Kidney capillary endothelial cell (primary cell): ENCODE measurements around the gene RCSD1.
"Not testable (repeated sequence)": the region's sequence is repeated elsewhere in the genome, so short reads cannot be mapped to it uniquely, and the experiment has no call there.

Experiments used
- DNase-seq: peaks from one replicate; pipeline ENCODE4 v3.0.0-alpha.2; 2018; ENCODE audit warnings: low spot score

The RCSD1 gene

DNA sequence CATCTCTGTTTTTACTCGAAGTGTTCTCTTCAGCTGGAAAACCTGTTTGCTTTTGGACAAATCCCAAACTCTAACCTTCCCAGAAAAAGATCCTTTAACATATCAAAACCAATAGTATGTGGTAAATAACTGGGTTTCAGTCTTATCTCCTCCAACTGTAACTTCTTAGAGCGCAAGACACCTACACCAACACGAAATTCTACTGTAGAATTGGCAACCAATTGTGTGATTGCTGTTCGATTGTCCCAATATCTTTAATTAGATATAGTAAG lies 85.9 kb downstream of the RCSD1 start:
- DNase-seq = peak; percentile 29

DNA sequence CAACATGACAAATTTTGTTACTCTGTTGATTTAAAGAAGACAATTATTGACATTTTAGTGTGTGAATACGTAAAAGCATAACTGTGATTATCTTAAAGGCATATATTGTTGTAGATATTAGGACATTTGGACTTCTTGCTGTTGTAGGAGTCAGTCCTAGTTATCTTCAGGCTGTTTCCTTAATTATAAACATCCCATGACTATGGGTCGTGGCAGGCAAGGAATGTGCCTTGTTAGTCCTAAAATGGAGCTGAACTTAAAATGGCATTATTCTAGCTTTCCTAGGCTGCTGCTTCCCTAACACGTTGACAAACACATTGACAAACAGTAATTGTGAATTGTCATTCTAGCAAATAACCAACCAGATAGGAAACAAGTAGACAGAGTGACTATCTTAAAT lies 87.3 kb downstream of the RCSD1 start:
- no peak for DNase-seq

DNA sequence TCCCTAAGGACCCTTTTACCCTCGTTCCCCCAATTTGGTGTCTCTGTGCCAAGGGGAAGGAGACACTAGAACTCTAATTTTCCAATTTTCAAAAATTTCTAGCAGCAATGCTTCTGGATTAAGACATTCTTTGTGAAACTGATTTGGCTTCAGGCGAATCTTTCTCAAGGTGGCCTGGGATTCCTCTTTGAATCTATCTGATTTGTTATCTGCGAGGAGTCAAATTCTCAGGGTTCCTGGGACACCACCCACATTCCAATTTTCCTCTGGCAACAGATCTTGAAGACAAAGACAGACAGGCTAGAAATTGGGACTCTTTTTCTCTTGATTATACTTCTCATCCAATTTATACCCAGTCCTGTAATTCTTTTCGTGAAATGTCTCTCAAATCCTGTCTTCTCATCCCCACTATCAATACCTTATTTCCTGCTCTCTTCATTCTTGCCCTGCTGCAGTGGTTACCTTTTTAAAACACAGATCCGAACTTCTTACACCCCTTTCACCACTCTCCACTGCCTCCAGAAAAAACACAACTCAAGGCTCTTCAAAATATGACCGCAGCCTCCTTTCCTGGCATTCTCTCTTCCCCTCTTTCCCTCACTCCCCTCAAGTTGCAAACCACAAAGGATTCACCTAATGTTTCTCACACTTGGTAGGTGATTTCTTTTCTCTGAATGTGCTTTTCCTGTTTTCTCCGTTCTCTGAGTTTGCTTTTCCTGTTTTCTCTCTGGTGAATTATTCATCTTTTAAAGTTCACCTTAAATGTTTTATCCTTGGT lies 89.1 kb downstream of the RCSD1 start:
- DNase-seq = no peak

DNA sequence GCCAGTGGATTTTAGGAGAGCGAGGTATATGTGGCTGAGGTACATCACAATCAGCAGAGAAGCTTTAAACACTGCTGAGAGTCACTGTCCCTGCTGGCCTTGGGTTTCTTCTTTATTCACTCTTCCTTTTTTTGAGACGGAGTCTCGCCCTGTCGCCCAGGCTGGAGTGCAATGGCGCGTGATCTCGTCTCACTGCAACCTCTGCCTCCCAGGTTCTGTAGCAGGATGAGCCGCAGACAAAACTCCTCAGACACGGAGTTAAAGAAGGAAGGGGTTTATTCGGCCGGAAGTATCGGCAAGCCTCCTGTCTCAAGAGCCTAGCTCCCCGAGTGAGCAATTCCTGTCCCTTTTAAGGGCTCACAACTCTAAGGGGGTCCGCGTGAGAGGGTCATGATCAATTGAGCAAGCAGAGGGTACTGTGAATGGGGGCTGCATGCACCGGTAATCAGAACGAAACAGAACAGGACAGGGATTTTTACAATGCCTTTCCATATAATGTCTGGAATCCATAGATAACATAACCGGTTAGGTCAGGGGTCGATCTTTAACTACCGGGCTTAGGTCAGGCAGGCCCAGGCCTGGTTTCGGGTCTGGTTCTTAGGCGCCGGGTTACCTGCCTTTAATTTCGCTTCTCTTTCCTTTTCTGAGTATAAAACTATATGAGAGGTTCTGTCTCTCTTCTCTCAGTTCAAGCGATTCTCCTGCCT lies 89.8 kb downstream of the RCSD1 start:
- DNase-seq = not testable (repeated sequence)

DNA sequence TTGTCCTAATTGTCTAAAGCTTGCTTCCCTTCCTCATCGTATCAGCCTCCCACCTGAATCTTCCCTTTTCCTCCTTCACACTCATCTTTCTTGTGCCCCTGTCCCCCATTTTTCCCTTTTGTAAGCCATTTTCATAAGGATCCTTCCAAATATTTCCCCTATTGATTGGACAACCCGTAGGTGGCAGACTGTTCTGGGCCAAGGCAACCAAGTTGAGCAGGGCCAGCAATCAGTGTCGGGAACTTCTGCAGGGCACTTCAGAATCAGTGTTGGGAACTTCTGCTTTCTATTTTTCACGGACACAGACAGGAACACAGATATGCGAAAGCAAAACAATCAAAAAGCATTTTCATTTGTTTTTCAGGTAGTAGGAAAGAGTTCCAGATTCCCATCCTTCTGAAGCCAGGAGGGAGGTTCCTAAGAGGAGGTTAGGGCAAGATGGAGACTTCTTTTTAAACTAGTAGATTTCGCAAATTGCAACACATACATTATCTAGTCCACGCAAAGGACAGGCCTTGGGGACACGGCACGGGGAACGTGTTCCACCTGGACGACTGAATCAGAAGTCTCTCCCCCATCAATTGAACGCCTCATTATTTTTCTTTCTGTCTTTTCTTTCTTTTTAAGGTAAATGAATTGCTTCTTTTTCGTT lies 91.1 kb downstream of the RCSD1 start:
- DNase-seq = peak; percentile 51

DNA sequence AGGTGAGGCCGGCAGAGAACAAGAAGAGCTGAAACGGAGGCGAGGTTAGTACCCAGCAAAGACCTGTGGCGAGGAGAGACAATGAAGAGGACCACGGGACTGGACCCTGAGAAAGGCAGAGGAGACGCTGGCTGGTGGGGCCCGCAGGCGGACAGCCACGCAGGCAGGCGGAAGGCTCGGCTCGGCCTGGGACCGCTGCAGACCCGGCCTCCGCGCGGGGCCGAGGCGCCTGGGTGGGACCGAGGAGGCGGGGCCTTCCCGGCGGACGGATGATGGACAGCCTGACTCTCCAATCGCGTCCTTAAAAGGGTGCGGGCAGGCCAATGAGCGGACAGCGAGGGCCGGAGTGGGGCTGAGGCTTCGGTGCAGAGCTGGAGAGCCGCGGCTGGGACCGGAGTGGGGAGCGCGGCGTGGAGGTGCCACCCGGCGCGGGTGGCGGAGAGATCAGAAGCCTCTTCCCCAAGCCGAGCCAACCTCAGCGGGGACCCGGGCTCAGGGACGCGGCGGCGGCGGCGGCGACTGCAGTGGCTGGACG lies 91.7 kb downstream of the RCSD1 start, which contains the start of gene MPZL1:
TSS of gene MPZL1 (plus strand) at position 366 of the 535 bp plus-strand sequence. CDS start 170 bp downstream, outside the sequence.
- peak; percentile 91 for DNase-seq

DNA sequence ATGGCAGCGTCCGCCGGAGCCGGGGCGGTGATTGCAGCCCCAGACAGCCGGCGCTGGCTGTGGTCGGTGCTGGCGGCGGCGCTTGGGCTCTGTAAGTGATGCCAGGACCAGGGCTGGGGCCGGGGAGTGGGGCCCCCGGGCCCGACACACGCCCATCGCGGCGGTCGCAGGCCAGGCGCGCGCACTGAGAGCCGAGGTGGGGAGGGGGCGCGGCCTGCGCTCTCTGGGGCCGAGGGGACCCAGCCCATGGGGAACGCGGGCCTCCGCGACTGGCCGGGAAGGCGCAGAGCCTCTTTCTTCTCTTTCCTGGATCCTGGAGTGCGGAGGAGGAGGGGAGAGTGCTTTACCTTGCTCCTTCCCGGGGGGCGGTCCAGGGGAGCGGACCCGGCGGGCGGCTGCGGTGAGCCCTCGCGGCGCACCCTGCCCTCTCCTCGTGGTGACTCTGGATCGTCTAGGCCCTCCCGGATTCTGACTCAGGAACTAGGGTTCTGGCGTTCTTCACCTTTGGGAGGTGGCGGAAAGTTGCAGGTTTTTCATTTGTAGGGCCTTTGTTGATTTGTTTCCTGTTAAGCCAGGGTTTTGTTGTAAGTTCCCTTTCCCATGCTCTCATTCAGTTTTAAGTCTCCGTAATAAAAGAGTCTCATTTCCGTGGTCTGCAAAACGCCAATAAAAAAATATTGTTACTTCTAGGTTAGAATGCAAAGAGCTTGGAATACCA lies 92.3 kb downstream of the RCSD1 start:
- peak; percentile 29 for DNase-seq

DNA sequence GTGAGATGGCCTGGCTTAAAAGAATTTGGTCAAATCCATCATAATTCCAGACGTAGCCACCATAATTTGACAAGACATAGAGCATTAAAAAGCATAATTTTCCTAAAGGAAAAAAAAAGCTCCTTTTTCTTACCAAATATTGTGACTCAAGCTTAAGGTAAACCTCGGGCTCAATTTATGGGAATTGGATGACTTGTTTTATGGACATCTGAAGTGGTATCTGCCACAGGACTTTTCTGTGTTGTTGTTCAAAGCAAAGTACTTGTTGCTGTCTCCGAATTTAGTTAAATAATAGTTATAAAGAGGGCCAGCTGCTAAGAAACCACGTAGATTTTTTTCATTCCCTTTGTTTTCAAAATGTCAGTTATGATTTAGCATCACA lies 92.8 kb downstream of the RCSD1 start:
- no peak for DNase-seq

DNA sequence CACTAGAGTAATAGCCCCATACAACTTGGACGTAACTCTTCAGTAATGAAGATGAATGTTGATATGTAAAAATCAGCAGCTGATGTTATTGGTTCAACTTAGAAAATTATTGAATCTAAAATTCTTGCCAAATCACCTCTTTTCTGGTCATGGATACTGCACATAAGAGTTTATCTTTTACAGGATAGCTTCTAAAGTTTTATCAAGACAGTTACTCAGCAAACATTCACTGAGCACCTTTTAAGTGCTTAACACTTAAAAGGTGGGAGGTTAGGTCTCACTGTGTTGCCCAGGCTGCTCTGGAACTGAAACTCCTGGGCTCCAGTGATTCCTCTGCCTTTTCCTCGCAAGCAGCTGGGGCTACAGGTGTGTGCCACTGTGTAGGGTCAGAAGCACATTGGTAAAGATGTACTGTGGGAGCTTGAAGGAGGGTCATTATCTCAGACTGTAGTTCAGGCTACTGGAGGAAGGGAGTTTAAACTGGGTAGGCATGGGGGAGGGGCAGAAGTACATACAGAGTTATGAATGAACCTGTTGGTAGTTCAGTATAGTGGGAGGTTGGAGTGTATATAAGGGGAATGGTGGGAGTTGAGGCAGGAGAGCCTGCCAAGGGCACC lies 93.8 kb downstream of the RCSD1 start:
- no peak for DNase-seq

DNA sequence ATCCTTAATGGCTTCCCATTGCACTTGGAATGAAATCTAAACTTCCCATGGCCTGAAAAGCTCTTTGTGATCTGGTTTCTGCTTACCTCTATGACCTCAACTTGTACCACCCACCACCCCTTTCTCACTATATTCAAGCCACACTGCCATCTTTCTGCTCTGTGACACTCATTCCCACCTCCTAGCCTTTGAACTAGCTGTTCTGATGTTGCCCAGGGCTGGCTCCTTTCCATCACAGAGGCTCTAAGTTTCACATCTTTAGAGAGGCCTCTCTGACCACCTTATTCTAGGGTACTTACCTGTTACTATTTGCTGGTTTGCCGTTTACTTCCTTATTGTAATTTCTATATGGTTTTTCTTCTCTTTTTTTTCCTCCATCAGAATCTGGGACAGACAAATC lies 96.0 kb downstream of the RCSD1 start:
- DNase-seq = no peak

DNA sequence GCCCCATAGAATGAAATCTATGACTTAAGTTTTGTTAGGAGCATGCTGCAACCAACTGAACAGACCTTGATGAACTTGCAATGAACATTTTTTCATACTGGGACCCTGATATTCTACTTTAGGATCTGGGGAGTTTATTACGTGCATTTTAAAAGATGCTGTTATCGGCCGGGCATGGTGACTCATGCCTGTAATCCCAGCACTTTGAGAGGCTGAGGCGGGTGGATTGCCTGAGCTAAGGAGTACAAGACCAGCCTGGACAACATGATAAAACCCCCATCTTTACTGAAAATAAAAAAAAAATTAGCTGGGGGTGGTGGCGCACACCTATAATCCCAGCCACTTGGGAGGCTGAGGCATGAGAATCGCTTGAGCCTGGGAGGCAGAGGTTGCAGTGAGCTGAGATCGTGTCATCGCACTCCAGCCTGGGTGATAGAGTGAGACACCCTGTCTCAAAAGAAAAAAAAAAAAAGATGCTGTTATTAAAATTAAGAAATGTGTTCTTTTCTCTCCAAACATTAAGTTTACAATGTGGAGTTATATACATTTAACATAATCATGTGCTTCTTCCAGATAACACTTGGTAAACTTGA lies 98.9 kb downstream of the RCSD1 start:
- no peak for DNase-seq

DNA sequence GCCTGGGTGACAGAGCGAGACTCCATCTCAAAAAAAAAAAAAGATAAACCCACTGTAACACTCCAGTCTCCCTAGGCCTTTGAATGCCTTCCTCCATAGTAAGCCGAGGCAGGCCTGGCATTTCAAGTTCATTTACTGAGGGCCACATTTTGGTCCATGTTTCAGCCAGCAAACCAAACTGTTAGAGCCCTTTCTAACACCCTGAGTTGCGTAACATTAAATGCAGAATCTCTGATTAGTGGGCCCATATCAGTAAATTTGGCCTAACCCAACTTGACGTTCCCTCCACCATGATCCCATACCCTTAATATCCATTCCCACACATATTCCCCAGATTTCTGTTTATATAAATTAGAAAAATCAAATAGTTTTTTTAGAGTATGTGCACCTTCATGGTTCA lies 104.2 kb downstream of the RCSD1 start:
- no peak for DNase-seq

DNA sequence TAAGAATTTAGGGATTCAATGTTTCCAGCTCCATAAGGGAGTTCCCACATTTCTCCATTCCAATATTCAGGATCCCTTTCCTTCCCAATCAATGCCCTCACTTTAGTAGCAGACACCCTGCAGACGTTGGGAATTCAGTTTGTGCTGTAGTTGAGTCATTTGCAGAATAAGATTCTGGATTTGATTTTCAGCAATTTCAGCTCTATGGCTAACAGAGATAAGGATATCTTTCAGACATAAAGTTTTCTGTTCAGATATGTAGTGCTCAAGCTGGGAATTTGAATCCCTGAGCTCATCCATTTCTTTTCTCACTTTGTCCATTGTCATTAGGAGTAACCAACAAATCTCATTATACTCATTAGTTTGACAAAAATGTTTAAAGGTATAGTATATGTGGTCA lies 104.8 kb downstream of the RCSD1 start:
- DNase-seq = no peak

DNA sequence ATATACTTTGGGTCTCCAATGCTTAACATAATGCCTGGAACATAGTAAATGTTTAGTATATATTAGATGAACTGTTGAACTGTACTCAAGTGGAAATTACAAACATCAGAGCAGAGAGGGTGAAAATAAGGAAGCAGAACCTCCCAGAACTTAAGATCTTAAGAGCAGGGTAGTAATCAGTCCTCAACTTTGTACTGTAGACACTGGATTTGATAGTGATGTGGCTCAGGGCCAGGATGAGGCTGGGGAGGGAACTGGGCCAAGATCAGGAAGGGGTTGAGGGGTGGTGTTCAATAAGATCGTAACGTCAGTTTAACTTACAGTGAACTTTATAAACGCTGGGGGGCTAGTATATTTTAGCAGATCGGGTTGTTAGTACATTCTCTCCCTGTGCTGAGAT lies 107.1 kb downstream of the RCSD1 start:
- DNase-seq = no peak

DNA sequence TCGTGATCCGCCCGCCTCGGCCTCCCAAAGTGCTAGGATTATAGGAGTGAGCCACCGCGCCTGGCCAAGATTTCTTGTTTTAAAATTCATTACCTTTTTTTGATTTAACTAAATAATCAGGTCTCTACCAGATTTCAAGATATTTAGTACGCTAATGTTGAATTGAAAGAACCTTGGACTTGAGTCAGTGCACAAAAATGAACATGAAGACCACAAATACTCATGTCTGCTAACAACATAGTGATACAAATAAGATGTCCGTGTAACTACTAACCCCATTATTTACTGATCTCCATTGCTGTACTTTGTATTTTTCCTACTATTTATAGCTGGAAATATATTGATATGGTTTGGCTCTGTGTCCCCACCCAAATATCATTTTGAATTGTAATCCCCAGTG lies 108.1 kb downstream of the RCSD1 start:
- DNase-seq = no peak

DNA sequence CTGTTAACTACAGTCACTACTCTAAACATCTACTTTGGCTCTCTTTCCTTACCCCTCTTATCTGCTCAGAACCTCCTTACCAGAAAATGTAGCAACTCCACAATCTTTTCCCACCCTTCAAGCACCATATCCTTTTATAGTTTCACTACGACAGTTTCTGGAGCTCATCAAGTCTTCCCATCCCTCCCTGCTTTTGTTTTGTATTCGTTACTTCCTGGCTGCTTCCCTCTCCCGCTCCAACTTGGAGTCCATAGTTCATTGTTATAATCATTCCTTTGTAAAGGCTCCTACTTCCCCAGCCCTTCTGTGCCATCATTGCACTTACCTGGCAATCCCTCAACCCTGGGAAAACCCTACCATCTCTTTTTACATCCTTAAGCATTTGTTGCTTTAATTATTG lies 109.7 kb downstream of the RCSD1 start:
- no peak for DNase-seq

DNA sequence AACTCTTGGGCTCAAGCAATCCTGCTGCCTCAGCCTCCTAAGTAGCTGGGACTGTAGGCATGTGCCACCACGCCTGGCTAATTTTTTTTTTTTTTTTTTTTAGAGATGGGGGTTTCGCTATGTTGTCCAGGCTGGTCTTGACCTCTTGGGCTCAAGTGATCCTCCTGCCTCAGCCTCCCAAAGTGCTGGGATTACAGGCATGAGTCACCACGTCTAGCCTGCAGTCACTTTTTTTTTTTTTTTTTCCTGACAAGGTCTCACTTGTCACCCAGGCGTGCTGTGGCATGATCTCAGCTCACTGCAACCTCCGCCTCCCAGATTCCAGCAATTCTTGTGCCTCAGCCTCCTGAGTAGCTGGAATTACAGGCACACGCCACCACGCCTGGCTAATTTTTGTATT lies 111.1 kb downstream of the RCSD1 start:
- not testable (repeated sequence) for DNase-seq

DNA sequence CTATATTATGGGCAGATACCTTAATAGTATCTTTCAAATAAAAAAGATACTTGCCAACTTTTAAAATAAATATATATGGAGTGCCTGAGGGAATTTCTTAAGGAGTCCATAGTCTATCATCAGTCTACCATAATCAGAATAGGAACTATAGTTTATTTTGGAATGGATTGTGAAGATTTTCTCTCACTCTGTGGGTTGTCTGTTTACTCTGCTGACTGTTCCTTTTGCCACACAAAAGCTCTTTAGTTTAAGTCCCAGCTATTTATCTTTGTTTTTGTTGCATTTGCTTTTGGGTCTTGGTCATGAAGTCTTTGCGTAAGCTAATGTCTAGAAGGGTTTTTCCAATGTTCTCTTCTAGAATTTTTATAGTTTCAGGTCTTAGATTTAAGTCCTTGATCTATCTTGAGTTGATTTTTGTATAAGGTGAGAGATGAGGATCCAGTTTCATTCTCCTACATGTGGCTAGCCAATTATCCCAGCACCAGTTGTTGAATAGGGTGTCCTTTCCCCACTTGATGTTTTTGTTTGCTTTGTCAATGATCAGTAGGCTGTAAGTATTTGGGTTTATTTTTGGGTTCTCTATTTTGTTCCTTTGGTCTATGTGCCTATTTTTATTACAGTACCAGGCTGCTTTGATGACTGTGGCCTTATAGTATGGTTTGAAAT lies 112.5 kb downstream of the RCSD1 start:
- DNase-seq = not testable (repeated sequence)

DNA sequence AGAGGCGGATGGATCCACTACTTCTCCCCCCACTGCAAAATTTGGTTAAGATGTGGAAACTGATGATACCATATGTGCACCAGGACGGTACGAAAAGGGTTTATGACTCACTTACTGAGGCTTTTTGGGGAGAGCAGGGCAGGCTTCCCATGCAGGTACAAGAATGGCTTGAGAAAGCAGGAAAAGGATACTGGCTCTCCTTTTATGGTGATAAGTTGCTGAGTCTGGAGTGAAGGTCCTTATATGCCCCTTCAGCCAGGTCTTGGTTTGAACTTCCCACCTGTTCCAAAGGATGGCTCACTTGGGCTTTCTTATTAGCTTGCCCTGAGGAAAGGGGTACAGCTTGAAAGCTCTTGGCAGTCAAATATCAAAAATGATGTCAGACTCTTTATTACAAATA lies 114.9 kb downstream of the RCSD1 start:
- DNase-seq = no peak

DNA sequence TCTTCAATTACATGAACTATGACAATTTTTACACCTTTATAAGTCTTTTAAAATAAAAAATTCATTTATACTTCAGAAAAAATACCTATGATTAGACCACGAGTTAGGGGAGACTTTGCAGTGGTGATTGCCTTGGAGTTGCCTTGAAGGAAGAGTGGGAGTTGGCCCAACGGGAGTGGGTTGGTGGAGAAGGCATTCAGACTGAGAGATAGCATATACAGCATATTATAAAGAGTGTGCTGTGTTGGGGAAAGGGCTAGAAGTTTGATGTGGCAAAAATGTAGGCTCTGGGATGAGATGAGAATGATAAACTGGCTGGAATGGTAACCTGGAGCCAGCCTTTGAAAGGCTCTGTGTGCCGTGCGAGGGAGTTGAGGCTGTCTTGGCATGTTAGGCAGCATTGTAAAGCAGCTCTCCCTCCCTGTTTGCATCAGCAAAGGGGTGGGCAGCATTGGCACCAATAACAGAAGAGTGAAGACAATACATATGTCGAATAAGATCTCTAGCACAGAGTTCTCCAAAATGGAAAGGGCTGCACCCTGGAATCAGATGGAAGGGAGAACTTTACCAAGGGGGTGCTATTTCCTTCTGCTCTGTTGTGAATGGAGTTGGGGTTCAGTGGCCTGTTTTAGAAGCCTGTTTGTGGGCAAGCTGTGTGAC lies 116.1 kb downstream of the RCSD1 start:
- DNase-seq = no peak
